ENCODE measurements around the gene RCSD1.

The RCSD1 gene

DNA sequence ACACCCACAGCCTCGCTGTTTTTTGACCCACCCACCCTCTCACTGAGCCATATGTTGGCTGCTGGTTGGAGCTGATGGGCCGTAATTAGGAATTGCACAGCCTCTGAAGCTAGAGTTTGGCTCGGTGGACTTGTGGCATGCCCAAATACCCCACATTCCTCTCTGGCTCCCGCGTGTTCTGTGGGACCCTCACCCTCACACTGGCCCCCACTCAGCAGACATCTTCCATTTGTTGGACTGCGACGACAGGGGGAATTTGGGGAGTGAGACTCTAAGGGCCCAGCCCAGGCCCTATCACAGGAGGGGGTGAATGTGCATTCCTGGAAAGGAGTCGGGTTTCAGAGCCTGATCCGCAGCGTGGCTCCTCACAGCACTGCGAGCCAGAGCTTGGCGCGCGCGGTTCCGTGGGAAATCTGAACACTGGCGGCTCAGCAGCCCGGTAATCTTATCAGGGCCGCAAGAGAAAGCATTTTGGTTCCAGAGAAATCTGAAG, 5.2 kb downstream of the RCSD1 start:
- H3K27me3 ChIP-seq (ENCODE audit: insufficient read depth, poor library complexity, severe bottlenecking): no peaks in the 10 kb centered on the region
- H3K27ac ChIP-seq (replicated peaks): peak overlapping the region; percentile 59
- DNase-seq (ENCODE audit: low read depth in 1 of 2, low spot score in 1 of 2): no peak
- H3K4me3 ChIP-seq (replicated peaks; ENCODE audit: insufficient read depth, low read length): no peak overlapping the region
- TF ChIP-seq GABPA (IDR thresholded peaks at IDR 0.05; ENCODE audit: low read depth) (no peak), SPI1 (IDR thresholded peaks at IDR 0.05; ENCODE audit: borderline replicate concordance, low read depth) (no peak), POLR2AphosphoS5 (IDR thresholded peaks at IDR 0.05; ENCODE audit: low read depth) (no peak)
- TF ChIP-seq, protein P1, sequence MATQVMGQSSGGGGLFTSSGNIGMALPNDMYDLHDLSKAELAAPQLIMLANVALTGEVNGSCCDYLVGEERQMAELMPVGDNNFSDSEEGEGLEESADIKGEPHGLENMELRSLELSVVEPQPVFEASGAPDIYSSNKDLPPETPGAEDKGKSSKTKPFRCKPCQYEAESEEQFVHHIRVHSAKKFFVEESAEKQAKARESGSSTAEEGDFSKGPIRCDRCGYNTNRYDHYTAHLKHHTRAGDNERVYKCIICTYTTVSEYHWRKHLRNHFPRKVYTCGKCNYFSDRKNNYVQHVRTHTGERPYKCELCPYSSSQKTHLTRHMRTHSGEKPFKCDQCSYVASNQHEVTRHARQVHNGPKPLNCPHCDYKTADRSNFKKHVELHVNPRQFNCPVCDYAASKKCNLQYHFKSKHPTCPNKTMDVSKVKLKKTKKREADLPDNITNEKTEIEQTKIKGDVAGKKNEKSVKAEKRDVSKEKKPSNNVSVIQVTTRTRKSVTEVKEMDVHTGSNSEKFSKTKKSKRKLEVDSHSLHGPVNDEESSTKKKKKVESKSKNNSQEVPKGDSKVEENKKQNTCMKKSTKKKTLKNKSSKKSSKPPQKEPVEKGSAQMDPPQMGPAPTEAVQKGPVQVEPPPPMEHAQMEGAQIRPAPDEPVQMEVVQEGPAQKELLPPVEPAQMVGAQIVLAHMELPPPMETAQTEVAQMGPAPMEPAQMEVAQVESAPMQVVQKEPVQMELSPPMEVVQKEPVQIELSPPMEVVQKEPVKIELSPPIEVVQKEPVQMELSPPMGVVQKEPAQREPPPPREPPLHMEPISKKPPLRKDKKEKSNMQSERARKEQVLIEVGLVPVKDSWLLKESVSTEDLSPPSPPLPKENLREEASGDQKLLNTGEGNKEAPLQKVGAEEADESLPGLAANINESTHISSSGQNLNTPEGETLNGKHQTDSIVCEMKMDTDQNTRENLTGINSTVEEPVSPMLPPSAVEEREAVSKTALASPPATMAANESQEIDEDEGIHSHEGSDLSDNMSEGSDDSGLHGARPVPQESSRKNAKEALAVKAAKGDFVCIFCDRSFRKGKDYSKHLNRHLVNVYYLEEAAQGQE (IDR thresholded peaks at IDR 0.05; ENCODE audit: insufficient replicate concordance, low read depth): no peak
- TF ChIP-seq, protein P2, sequence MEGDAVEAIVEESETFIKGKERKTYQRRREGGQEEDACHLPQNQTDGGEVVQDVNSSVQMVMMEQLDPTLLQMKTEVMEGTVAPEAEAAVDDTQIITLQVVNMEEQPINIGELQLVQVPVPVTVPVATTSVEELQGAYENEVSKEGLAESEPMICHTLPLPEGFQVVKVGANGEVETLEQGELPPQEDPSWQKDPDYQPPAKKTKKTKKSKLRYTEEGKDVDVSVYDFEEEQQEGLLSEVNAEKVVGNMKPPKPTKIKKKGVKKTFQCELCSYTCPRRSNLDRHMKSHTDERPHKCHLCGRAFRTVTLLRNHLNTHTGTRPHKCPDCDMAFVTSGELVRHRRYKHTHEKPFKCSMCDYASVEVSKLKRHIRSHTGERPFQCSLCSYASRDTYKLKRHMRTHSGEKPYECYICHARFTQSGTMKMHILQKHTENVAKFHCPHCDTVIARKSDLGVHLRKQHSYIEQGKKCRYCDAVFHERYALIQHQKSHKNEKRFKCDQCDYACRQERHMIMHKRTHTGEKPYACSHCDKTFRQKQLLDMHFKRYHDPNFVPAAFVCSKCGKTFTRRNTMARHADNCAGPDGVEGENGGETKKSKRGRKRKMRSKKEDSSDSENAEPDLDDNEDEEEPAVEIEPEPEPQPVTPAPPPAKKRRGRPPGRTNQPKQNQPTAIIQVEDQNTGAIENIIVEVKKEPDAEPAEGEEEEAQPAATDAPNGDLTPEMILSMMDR (IDR thresholded peaks at IDR 0.05; ENCODE audit: insufficient read depth, low read length): no peak

DNA sequence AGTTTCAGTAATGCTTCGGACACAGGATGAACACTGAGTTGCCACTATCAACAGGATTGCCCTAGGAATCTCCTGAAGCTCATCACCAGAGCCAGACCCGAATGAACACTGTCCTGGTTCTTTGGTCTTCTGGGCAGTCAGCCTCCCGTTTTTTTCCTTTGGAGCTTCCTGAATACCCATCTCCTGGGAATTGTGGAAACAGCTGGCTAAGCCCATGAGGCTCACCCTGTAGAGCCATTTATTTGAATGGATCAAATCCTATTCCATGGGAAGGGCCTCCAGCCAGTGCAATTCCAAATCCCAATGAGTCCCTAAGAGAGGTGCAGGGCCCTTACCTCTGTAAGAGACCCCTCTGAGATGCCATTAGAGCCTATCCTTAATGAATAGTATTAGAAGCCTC, 5.9 kb downstream of the RCSD1 start:
- H3K27me3 ChIP-seq (ENCODE audit: insufficient read depth, poor library complexity, severe bottlenecking): no peaks in the 10 kb centered on the region
- no peak for DNase-seq (ENCODE audit: low read depth in 1 of 2, low spot score in 1 of 2)
- no peak for TF ChIP-seq SPI1 (IDR thresholded peaks at IDR 0.05; ENCODE audit: borderline replicate concordance, low read depth)
- TF ChIP-seq GABPA (IDR thresholded peaks at IDR 0.05; ENCODE audit: low read depth): no peak
- TF ChIP-seq, protein P1 (IDR thresholded peaks at IDR 0.05; ENCODE audit: insufficient replicate concordance, low read depth): no peak
- TF ChIP-seq, protein P2 (IDR thresholded peaks at IDR 0.05; ENCODE audit: insufficient read depth, low read length): no peak
- TF ChIP-seq POLR2AphosphoS5 (IDR thresholded peaks at IDR 0.05; ENCODE audit: low read depth): no peak; the same call in 1 of the 2 replicates
- H3K27ac ChIP-seq (replicated peaks): peak overlapping the region; percentile 42
- H3K4me3 ChIP-seq (replicated peaks; ENCODE audit: insufficient read depth, low read length): no peak overlapping the region

DNA sequence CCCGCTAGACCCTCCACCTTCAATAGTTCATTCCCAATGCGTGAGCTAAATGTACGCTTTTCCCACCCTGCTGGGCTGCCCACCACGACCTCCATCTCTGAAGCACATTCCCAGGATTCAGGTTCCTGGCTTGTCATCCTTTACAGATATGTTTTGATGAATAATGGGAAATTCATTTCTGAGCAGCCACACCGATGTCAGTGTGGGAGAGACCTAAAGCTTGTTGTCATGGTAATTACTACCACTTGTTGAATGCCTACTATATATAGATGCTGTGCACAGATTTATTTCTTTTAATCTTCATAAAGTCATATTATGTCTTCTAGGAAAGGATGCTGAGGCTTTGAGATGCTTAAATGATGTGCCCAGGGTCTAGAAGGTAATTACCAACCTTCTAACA, 8.0 kb downstream of the RCSD1 start:
- TF ChIP-seq GABPA (IDR thresholded peaks at IDR 0.05; ENCODE audit: low read depth): no peak
- no peak for TF ChIP-seq SPI1 (IDR thresholded peaks at IDR 0.05; ENCODE audit: borderline replicate concordance, low read depth)
- TF ChIP-seq, protein P1 (IDR thresholded peaks at IDR 0.05; ENCODE audit: insufficient replicate concordance, low read depth): no peak
- TF ChIP-seq, protein P2 (IDR thresholded peaks at IDR 0.05; ENCODE audit: insufficient read depth, low read length): no peak
- no peak for TF ChIP-seq POLR2AphosphoS5 (IDR thresholded peaks at IDR 0.05; ENCODE audit: low read depth)
- no peaks in the 10 kb centered on the region for H3K27me3 ChIP-seq (ENCODE audit: insufficient read depth, poor library complexity, severe bottlenecking)

More for the DNA sequence above, 8.0 kb downstream of the RCSD1 start:
- no peak for DNase-seq (ENCODE audit: low read depth in 1 of 2, low spot score in 1 of 2)
- Histone ChIP-seq H3K27ac (replicated peaks) (no peak overlapping the region), H3K4me3 (replicated peaks; ENCODE audit: insufficient read depth, low read length) (no peak overlapping the region)
